NCI-H526 treated with DMSO at 0.1 percent for 48 hours (cell line): ENCODE measurements around the gene KRT27.
"Not testable (repeated sequence)": the region's sequence is repeated elsewhere in the genome, so short reads cannot be mapped to it uniquely, and the experiment has no call there.

Experiments used
- DNase-seq: peaks from one replicate; lab custom pipeline; 2025; lab: John Stamatoyannopoulos, UW

Gene KRT27, protein sequence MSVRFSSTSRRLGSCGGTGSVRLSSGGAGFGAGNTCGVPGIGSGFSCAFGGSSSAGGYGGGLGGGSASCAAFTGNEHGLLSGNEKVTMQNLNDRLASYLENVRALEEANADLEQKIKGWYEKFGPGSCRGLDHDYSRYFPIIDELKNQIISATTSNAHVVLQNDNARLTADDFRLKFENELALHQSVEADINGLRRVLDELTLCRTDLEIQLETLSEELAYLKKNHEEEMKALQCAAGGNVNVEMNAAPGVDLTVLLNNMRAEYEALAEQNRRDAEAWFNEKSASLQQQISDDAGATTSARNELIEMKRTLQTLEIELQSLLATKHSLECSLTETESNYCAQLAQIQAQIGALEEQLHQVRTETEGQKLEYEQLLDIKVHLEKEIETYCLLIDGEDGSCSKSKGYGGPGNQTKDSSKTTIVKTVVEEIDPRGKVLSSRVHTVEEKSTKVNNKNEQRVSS

DNA sequence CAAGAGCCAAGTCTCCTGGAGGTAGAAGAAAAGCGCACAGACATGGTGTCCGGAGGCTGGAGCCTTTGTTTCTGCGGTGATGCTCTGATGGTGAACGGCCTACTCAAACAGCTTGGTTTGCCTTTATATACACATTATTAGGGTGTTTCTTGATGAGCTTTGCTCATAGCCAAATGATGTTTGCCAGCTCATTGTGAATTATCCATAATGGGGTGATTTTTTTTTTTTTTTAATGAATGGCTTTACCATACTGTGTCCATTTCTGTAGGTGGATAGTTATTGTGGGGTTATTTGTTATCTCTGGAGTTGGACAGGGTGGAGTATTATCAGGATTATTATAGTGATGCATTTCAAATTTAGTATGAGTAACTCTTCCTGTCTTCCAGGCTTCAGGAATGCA lies at the start of gene KRT27:
TSS of gene KRT27 (minus strand) at position 101 of the 400 bp plus-strand sequence. CDS start at position 44, 57 bp downstream.
- no peak for DNase-seq

DNA sequence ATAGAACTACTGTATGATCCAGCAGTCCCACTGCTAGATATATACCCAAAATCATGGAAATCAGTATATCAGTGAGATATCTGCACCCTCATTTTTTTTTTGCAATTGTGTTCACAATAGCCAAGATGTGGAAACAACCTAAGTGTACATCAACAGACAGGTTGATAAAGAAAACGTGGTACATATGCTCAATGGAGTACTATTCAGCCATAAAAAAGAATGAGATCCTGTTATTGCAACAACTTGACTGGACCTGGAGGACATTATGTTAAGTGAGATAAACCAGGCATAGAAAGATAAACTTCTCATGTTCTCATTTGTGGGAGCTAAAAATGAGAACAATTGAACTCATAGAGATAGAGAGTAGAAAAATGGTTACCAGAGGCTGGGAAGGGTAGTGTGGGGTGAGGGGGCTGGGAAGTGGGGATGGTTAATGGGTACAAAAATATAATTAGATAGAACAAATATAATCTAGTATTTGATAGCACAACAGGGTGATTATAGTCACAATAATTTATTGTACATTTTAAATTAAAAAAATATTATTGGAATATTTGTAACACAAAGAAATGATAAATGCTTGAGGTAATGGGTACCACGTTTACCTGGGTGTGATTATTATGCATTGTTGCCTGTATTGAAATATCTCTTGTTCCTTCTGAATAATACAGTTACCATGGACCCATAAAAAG lies 47.9 kb upstream of the KRT27 start:
- no peak for DNase-seq

DNA sequence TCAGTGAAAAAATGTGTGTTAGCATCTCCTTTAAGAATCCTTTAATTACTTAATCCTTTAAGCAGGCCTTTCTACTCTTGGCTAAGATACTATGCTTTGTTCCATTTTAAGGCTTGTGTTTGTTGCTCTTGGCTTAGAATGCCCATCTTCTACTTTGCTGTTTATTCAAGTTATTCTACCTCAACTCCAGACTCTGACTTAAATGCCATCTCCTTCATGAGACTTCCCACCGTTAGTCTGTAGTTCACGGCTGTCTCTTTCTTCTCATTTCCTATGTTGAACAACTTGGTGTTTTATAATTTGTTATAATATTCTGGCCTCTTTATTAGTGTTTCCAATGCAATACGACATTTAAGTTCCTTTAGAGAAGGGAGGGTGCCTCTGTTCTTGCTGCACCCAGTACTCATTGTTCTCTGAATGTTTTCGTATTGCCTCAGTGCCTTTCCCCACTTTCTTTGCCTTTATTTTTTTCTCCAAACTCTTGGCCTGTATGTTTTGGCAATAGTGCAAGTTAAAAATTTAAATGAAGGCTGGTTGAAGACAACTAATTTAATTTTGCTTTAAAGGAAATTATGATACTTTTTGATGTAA lies 46.2 kb upstream of the KRT27 start:
- no peak for DNase-seq

DNA sequence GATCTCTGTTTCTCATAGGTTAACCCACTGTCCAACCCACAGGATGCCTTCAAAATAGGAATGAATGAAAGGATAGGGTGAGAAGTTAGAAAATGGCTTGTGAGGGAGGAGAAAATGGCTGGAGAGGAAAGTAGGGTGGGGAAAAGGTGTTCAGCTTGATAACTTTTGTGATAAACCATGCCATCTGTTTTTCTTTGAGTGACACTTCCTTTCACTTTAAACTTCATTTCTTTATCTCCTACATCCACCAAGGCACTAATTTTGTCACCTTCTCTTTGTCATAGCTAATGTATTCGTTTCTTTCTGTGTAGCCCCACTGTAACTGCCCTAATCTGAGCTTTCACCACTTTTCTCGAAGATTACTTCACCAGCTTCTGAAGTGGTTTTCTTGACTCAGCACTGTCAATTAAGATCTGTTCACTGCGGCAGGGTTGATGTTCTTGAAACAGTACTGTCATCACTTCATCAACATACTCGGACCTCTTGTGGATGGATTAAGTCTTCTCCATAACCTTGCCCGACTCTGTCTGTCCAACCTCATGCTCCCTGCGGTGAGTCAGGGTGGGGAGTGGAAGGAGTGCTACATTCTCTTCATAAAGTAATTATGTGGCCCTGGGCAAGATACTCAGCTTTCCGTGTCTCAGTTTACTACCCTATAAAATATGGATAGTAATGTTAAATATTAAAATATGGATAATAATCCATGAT lies 45.5 kb upstream of the KRT27 start:
- no peak for DNase-seq

DNA sequence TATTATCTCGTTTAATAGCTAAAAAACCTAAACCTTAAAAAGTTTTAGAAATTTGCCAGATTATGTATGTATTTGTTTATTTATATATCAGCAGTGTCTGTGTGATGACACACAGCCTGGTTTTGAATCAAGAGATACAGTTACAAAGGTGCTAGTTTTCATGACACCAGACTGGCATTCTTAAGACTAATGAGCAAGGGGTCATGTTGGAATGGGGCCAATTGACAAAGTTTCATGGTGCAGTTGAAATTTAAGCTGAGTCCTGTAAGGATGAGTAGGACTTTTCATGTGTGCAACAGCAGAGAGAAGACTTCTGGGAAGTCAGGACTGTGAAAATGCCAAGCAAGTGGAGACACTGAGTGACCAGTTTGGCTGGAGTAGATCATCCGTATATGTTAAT lies 43.2 kb upstream of the KRT27 start:
- no peak for DNase-seq

DNA sequence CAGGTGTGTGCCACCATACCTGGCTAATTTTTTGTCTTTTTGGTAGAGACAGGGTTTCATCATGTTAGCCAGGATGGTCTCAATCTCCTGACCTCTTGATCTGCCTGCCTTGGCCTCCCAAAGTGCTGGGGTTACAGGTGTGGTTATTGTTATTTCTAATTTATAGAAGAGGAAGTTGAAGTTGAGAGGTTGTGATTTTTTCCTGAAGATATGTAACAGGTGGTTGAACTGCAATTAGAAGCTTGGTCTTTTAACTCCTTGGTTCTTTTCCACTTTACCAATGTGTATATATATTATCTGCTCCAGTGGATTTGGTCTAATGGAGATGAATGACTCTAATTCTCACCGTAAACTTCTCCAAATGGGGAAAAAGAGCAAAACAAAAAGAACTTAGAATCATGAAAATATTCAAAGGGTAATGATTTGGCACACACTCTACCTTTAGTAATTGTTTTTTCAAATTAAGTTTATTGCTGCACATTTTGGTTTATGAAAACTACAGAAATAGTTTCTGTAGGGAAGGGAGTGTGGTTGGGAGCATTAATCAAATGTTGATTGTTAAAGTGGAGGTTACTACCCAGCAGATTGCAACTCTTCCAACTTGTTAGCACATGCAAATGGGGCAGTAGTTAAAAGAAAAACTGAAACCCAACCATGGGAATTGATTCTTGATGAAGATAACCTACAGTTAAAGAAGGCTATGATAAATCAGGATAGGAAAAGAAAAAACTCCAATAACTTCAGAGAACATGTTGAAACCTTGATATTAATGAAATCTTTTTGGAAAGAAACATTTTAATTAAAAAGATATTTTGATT lies 41.9 kb upstream of the KRT27 start:
- peak; percentile 14 for DNase-seq

DNA sequence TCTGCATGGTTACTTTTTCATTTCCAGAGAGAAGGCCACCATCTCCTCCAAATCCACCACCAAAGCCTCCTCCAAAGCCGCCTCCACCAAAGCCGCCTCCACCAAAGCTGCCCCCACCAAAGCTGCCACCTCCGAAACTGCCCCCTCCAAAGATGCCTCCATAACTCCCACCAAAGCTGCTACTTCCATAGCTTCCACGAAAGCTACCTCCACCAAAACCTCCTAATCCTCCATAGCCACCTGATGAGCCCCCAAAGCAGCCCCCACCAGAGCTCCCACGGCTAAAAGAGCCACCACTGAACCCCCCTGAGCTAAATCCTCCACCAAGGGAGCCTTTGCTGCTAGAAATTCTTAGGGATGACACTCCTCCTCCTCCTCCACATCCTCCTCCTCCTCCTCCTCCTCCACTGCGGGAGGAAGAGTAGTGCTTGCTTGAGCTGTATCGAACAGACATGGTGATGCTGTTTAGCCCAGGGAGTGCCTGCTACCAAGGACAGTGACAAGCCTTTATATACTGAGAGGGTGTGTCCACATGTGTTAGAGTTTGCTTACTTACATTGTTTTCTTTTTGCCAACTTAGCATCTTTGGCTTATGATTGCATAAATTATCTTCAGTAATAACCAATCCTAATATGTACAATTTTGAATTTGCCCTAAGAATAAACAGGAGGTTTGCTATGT lies 39.9 kb upstream of the KRT27 start, which contains the start of gene KRT10:
TSS of gene KRT10 (minus strand) at position 483 of the 681 bp plus-strand sequence. CDS start at position 454, 29 bp downstream.
- no peak for DNase-seq

DNA sequence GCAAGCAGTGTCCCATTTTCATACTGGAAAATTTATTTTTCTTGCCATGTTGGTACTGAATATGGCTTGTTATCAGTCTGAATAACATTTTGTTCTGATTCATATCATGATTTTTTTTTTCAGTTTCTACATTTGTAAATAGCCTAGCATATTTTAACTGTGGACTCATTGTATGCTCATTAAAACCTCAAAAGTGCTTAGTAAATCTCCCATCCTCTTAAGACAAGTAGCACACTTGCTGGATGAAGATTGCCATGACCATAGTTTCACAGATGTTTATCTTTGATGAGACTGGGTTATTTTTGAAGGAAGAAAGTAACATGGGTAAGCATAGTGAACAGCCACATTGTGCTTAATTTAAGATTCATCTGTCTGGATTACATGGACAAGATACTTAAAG lies 39.2 kb upstream of the KRT27 start:
- DNase-seq = no peak

DNA sequence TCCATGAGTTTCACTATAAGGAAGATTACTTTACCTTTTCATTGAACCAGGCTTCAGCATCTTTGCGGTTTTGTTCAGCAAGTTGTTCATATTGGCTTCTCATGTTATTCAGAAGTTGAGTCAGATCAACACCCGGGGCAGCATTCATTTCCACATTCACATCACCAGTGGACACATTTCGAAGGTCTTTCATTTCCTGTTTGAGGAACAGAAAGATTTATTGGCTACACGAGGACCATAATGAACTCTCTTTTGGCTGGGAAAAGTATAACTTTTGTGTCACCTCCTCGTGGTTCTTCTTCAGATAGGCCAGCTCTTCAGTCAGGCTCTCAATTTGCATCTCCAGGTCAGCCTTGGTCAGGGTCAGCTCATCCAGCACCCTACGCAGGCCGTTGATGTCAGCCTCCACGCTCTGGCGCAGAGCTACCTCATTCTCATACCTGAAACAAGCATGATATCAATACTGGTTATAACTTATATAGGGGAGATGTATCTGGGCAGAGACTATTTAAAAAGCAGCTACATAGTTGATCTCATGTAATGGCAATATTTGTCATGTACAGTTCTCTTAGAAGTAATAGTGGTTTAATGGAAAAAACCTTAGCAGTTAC lies 38.0 kb upstream of the KRT27 start:
- no peak for DNase-seq

DNA sequence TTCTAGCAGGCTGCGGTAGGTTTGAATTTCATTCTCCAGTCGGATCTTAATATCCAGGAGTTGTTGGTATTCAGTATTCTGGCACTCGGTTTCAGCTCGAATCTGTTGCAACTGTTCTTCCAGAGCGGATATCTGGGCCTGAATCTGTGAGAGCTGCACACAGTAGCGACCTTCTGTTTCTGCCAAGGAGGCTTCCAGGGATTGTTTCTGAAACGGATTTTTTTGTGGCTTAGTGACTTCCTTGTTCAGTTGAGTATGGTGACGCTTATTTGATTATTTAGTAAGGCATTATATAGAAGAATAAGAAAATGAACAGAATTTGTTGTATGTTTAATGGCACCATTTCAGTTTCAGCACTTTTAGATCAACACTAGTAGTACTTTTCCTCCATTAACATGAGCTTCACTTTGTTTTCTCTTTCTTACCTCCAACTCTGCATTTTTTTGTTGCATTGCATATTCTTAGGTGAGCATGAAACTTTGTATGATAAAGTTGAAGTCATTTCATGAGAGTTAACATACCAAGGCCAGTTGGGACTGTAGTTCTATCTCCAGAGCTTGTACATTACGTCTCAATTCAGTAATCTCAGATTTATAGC lies 37.3 kb upstream of the KRT27 start:
- no peak for DNase-seq

DNA sequence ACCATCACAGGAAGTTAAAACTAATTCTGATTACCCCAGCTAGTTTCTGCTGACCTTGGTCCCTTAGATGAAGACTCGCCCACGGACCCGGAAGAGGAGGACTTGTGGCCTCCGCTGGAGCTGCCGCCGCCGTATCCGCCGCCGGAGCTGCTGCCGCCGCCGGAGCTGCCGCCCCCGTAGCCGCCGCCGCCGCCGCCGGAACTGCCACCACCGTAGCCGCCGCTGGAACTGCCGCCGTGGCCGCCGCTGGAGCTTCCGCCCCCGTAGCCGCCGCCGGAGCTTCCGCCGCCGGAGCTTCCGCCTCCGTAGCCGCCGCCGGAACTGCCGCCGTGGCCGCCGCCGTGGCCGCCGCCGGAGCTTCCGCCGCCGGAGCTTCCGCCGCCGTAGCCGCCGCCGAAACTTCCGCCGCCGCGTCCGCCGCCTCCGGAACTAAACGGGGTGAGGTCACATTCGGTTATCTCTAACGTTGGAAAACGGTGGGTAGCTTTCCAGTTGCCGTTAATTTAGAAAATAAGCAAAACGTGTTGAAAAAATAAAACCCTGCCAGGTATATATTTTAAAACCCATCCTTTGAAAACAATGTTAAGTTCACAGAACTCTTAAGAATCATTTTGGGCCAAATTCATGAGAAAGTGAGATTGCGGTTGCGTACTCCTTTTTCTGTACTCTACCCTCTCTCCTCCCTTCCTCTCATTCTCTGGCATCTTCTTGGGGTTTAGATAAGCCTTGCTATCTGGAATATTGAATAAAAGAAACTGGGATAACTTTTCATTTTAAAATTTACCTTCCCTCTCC lies 36.6 kb upstream of the KRT27 start:
- peak; percentile 64 for DNase-seq

DNA sequence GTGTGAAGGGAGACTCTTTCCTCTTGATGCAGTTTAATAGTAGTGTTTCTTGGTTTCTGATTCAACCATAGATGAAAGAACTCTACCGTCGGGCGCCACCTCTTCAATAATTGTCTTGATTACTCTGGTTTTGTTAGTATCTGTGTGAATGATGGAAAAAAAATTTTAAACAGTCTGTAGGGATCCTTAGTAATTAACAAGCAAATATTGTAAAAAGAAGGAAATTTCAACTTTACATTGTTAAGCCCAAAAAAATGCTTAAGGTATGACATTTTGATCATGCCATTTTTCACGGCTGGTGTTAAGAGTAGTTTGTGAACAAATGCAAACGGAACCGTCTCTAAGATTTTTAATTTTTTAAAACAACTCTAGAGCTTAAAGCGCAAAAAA lies 36.0 kb upstream of the KRT27 start:
- no peak for DNase-seq

DNA sequence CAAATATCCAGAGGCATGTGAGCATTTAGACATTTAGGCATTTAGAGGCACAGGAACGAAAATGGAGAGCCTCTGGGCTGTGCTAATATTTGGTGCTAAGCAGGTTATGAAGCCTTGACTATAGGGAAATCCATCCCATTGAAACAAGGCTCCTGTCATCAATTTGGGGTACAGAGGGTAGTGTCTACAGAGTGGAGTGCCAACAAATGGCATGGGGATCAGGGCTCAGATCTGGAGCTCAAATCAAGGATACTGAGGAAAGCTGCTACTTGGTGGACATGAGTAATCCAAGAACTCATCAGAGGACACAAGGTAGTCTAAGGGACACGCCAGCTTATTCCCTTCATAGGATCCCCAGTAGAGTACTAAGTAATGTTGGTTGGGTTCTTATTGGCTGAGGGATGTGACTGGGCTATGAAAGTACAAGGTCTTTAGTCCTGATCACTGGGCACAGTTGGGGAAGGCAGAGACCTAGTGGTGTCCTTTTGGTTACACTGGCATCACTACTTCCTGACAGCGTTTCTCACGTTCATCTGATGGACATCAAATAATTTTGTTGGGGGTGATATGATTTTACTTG lies 34.8 kb upstream of the KRT27 start:
- DNase-seq = no peak

DNA sequence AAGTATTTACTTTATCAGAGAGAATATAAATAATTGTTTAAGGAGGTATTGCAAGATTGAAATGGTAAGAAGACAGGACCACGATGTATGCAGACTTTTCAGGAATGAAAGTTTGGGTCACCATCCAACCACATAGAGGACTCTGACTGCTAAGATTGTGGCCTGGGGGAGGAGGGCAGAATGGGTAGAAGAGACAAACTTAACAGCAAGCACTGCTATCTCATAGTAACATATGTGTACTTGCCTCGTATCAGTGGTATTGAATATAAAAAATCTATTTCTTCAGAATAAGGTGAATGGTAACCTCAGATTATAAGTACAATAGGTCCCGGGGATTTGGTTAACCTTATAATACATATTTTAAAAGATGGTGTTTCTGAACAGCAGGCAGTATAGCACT lies 34.2 kb upstream of the KRT27 start:
- DNase-seq = no peak

DNA sequence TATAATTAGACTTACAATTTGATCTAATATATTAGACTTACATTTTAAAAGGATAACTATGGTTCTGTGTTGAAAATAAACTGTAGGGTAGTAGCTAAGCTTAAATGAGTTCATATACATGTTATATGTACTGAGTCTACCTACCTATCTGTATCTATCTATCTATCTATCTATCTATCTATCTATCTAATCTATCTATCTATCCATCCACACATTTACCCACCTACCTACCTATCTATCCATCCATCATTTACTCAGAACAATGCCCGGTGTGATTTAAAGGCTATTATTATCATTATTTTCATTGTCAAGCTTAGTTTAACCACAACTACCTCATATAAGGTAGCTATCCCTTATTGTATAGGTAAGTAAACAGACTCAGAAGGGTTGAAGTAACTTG lies 33.0 kb upstream of the KRT27 start:
- no peak for DNase-seq

DNA sequence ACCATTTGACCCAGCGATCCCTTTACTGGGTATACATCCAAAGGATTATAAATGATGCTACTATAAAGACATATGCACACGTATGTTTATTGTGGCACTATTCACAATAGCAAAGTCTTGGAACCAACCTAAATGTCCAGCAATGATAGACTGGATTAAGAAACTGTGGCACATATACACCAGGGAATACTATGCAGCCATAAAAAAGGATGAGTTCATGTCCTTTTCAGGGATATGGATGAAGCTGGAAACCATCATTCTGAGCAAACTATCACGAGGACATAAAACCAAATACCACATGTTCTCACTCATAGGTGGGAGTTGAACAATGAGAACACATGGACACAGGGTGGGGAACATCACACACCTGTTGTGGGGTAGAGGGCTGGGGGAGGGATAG lies 32.3 kb upstream of the KRT27 start:
- not testable (repeated sequence) for DNase-seq

DNA sequence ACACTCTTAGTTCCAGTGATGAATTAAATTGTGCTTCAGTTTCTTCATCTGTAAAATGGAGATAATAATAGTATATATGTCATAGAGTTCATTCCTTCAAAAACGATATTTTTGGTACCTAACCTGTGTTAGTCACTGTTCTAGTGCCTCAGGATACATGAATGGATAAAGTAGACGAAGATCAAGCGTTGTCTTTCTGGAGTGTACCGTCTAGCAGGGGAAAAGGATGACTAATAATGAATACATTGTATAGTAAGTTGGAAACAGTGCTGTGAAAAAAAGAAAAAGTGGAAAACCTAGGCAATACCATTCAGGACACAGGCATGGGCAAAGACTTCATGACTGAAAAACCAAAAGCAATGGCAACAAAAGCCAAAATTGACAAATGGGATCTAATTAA lies 31.5 kb upstream of the KRT27 start:
- no peak for DNase-seq

DNA sequence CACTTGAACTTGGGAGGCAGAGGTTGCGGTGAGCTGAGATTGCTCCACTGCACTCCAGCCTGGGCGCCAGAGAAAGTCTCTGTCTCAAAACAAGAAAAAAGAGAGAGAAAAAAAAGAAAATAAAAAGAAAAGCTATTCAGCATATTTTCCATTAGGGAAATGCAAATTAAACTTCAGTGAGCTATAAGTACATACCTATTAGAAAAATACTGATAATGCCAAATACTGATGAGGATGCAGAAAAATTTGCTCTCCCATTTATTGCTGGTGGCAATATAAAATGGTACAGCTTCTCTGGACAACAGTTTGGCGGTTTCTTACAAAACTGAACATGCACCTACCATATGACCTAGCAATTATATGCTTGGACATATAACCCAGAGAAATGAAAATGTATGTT lies 30.3 kb upstream of the KRT27 start:
- DNase-seq = no peak

DNA sequence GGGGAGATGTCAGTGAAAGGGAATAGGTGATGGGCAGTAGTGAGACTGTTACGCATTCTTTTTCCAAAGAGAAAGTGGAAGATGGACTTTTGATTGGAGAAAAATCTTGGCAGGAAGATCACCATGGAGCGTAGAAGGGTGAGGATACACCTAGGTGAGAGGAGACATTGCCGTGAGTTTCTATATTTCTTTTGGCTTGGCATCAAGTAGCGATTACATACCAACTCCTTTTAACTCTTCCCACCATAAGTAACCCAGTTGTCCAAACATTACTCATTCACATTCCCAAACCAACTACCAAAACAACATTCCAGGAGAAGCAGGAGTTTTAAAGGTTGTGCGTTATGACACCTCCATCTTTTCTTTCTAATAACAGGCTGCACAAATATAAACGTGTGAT lies 28.1 kb upstream of the KRT27 start:
- no peak for DNase-seq
